GM13976 (cell line): ENCODE data around the gene SLC43A2.

Source experiments
- DNase-seq: peaks from one replicate; pipeline ENCODE4 v3.0.0; 2012; ENCODE audit warnings: low spot score
- in situ Hi-C: fragments of 300-500 bp; cut with MboI; formaldehyde crosslinking; loops from one replicate; pipeline ENCODE4 v1.12.0; 2022; ENCODE audit warnings: low sequenced_read_pairs, mixed read lengths, inconsistent platforms; ENCODE audit not compliant: unreplicated experiment
- TF ChIP-seq, protein P1 (sequence below): IDR thresholded peaks from 2 replicates; pipeline ENCODE4 v1.5.1; 2012; ENCODE audit warnings: borderline replicate concordance, mild to moderate bottlenecking; ENCODE audit not compliant: insufficient read depth; ENCODE audit errors: extremely low read depth, missing control alignments, control extremely low read depth

SLC43A2 gene

DNA sequence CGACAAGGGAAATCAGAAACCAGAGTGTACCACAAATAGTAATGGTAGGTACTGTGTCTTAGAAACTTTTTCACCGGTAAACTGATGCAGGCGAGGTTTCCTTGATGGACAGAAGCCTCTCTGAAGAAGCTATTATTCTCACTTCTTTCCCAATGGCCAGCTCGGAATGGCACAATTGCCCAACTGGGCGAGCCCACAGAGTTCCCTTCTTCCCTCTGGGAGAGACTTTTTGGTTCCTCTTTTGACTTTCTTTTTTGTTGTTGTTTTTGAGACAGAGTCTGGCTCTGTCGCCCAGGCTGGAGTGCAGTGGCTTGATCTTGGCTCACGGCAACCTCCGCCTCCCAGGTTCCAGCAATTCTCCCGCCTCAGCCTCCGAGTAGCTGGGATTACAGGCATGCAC is 16.9 kb downstream of the SLC43A2 start:
- in situ Hi-C loops, result no loop called here
- TF ChIP-seq, protein P1, sequence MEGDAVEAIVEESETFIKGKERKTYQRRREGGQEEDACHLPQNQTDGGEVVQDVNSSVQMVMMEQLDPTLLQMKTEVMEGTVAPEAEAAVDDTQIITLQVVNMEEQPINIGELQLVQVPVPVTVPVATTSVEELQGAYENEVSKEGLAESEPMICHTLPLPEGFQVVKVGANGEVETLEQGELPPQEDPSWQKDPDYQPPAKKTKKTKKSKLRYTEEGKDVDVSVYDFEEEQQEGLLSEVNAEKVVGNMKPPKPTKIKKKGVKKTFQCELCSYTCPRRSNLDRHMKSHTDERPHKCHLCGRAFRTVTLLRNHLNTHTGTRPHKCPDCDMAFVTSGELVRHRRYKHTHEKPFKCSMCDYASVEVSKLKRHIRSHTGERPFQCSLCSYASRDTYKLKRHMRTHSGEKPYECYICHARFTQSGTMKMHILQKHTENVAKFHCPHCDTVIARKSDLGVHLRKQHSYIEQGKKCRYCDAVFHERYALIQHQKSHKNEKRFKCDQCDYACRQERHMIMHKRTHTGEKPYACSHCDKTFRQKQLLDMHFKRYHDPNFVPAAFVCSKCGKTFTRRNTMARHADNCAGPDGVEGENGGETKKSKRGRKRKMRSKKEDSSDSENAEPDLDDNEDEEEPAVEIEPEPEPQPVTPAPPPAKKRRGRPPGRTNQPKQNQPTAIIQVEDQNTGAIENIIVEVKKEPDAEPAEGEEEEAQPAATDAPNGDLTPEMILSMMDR, result no peak
- no peak for DNase-seq

DNA sequence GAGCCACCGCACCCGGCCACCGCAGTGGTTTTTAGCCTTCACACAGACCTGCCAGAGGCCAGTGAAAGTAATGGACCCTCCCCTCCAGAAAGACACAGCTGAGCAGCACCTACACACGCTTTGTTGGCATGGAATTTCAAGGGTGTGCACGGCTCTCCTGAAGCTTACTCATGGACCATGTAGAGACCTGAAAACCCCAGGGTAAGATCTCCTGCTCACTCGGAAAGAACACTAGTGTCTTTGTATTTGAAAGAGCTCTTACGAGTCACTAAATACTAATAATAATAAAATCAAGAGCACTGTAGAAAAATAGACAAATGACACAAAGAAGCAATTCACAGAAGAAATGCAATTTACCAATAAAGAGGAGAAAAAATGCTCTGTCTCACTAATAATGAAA is 20.0 kb downstream of the SLC43A2 start:
- no peak for DNase-seq
- TF ChIP-seq, protein P1, result no peak
- in situ Hi-C loops, result no loop called here

DNA sequence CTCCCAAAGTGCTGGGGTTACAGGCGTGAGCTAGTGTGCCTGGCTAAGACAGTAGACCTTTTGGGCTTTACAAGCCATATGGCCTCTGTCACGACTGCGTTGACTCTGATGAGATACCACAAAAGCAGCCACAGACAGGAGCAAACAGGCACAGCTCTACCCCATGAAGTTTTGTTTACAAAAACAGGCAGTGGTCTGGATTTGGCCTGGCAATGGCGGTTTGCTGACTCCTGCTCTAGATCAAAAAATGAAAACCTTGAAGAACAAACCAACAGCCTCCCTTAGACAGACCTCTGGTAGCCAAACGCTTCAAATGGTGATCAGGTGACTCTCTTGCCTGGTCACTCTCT is 20.7 kb downstream of the SLC43A2 start:
- no peak for DNase-seq
- in situ Hi-C loops, result no loop called here
- TF ChIP-seq, protein P1, result no peak

DNA sequence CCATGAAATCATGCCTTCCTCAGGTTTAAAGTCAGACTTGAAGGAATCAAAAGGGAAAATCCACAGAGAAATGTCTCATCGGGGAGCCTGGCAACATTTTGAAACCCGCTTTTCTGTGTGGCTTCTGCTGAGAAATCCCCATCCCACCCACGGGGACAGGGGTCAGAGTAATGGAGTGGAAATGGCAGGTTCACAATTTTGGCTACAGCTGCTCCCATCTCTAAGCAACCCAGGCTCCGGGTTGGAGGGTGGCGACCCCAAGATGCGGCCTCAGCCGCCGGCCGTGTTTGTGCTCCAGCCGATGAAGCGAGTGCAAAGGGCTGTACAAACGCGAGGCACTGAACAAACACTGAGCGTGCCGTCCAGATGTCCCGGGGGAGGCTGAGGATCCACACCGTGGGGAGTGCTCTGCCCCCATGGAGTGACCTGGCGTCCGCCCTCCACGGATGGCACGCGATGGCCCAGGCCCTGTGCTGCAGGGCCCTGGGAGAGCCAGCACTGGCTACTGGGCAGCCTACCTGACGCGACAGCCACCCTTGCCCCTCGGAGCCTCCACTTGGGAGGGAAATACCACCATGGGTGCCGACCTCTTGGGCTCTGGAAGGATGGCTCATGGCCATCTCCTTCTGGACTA is 22.2 kb downstream of the SLC43A2 start:
- DNase-seq, result peak; percentile 66
- in situ Hi-C loops, result no loop called here
- TF ChIP-seq, protein P1, result no peak

DNA sequence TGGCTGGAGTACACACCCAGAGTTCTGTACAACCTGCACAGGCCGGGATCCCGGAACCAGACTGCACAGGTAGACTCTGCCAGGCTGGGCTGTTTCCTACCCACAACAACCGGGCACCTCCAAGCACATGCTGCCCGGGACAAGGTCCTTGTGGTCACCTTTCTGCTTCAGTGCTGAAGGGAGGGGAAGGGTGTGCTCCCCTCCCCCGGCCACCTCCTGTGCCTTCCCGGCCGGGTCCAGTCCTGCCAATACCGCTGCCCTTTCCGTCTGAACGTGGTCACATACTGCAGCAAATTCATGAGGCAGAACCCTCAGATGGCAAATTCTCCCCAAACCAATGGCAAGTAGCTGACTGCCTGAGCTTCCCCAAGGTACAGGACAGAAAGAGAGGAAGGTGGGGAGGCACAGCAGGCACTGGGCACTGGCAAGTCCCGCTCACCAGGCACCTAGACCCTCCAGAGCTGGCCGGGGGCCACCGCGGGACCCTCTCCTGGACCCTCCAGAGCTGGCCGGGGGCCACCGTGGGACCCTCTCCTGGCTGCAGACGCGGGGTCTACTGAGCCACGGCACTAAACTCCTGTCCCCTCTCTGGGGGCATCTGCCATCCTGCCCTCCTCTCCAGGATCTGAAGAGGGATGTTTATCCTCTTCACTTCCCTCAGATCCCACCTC is 22.8 kb downstream of the SLC43A2 start:
- TF ChIP-seq, protein P1, result no peak
- in situ Hi-C loops, result no loop called here

DNA sequence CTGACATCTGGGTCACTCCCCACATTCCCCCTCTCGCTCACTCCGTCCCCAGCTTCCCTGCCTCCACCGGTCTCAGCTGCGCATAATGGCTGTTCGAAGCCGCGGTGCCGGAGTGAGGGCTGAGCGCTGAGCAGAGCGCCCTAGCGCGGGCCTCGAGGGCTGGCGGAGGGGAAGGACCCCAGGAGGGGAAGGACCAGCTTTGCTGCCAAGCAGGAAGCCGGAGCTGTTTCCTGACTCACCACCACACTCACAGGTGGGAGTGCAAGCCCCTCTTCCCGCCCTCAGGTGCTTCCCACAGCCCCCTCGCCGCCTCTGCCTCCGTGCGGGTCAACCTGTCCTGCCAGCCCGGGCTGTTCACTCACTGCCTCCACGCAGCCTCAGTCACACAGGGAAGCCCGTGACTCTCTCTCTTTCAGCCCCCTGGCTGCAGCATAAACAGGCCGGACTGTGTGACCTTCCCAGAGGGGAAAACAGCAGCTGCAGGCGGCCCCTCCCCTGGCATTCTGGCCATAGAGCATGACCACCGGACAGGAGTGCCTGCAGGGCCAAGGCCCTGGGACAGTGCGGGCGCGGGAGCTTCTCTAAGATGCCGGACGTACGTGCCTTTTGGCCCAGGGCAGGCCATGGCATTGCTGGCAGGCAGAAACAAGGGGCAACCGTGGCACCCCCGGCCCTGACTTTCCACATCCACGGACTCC is 23.7 kb downstream of the SLC43A2 start:
- DNase-seq, result no peak
- TF ChIP-seq, protein P1, result no peak
- in situ Hi-C loops, result no loop called here

More for the DNA sequence above, 22.8 kb downstream of the SLC43A2 start:
- no peak for DNase-seq
